NCI-H2227 (cell line): ENCODE measurements around the gene SGCA.

ENCODE experiments used
- DNase-seq: peaks from one replicate; lab custom pipeline; 2025; ENCODE audit not compliant: unreplicated experiment; lab: John Stamatoyannopoulos, UW

SGCA gene

GRCh38 chr17:50165867-50166517, at the start of gene SGCA:
Gene SGCA, plus strand, starts transcription at chr17:50166005. Its CDS starts 36 bp downstream, at chr17:50166041.
- DNase-seq, result no peak

GRCh38 chr17:50117202-50118051, 48.4 kb upstream of the SGCA start:
- DNase-seq, result no peak

DNA sequence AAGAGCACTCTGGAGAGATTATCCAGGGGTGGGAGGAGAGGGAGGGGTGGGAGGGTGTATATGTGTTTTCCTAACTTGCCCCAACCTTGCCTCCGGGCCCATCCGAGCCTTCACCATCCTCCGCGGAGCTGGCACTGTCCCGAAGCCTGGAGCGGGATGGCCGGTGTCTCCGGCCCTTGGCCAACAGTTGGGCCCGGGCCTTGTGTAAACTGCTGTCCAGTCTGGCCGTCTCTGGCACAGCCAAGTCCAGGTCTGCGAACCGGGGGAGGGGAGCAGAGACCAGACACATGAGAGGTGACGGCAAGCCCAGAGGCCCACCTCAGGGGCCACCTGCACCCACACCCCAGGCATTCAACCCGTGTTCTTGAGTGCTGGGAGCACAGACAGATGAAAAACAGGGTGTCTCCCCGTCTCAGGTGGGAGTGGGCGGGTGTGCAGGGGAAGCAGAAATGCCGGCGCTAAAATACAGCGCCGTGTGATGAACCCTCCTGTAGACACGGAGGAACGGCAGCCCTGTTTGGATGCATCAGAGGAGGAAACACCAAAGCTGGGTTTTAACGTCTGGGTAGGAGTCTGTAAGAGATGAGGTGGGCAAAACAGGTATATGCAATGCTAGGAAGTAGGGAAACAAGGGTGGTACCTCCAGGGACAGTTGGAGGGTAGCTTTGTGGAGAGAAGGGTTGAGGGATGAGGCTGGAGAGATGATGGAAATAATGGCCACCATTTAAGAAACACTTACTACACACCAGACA, 47.6 kb upstream of the SGCA start:
- no peak for DNase-seq

GRCh38 chr17:50118828-50119218, 47.0 kb upstream of the SGCA start:
- DNase-seq, result no peak

DNA sequence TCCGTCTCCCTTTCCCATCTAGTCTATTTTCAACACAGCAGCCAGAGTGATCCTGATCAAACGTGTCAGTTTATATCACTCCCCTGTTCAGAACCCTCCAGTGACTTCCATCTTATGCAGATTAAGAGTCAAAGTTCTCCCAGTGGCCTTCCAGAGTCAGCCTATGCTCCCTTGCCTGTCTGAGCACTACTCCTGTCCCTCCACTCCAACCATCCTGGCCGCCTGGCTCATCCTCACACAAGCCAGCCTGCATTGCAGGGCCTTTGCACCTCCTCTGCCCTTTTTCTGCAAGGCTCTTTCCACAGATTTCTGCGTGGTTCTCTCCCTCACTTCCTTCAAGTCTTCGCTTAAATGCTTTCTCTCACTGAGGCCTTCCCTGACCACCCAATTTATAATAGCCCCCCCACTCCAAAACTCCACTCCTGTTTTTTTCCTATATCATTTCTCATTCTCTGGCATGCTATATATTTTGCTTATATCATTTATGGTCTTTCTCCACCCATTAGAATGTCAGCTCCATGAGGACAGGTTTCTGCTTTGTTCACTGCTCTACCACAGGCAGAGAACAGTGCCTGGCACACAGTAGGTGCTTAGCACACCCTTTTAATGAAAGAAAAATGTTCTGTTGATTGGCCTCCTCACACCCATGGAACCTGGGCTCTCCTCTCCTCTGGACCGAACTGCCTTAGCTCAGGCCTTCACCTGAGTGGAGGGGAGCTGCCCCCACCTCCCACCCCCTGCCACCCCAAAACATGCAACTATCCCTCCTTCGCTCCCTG, 45.1 kb upstream of the SGCA start:
- DNase-seq, result no peak

- DNase-seq, result no peak
These were observed 42.9 kb upstream of the SGCA start for GRCh38 chr17:50122945-50123344.

- peak; percentile 36 for DNase-seq
These were observed 42.0 kb upstream of the SGCA start for GRCh38 chr17:50123649-50124349.

DNA sequence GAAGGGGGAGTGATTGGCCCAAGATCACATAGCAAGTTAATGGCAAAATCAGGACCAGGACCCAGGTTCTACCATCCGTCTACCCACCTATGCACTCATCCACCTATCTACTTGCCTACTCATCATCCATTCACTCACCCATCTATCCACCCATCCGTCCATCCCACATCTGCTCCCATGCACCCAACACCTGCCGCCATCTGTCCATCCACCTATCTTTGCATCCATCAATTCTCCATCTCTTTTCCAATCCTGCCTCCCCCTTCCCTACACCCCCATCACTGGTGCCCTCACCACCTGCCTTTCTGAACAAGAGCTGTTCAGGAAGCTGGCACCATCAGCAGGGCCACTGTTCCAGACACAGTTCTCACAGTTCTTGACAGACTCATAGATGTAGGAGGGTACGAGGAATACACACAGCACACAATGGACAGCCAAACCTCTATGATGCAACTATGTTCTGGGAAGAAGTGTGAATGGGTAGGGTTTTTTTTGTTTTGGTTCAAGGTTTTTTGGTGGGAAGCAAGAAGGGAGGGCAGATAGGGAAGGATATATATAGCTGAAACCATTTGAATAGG, 40.3 kb upstream of the SGCA start:
- DNase-seq, result no peak

GRCh38 chr17:50127697-50128361, 38.0 kb upstream of the SGCA start:
- no peak for DNase-seq

- DNase-seq, result peak; percentile 77
These were observed 37.1 kb upstream of the SGCA start for GRCh38 chr17:50128441-50129352.

- no peak for DNase-seq
These were observed 36.5 kb upstream of the SGCA start for GRCh38 chr17:50129353-50129727.

DNA sequence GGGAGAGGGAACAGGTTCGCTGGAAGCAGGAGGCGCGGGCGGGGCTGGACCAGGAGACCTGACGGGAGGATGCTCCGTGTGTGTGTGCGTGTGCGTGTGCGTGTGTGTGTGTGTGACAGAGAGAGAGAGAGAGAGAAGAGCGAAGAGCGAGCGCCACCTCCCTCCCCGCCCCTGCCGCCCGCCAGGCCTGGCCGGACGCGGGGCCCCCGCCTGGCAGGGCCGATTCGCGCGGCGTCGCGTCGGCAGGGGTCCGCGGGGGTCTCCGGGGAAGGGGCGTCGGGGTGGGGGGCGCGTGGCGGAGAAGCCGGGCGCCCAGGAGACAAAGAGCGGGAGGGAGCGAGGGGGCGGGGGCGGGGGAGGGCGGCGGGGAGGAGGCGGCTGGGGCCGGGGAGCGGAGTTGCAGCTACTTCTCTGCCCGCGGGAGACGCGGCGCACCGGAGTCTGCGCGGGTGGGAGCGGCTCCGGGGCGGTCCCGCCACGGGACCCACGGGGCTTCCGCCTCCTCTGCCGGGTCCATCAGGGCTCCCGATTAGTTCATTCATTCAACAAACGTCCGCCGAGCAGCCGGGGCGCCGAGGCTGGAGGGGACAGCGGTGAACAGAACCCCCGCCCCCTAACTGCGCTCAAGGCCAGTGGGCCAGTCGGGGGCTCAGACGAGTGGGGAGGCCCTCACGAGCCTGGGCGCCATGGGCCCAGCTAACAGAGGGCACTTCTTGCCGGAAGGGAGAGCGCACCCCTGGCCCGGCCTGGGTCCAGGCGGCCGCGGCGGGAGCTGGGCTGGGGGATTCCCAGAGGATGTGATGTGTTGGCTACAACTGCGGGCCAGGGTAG, 35.9 kb upstream of the SGCA start, which contains the start of gene SAMD14:
SAMD14 (minus strand) TSS at position 433 of the 831 bp plus-strand sequence. CDS start 5,201 bp downstream, outside the sequence.
- peak; percentile 89 for DNase-seq

DNA sequence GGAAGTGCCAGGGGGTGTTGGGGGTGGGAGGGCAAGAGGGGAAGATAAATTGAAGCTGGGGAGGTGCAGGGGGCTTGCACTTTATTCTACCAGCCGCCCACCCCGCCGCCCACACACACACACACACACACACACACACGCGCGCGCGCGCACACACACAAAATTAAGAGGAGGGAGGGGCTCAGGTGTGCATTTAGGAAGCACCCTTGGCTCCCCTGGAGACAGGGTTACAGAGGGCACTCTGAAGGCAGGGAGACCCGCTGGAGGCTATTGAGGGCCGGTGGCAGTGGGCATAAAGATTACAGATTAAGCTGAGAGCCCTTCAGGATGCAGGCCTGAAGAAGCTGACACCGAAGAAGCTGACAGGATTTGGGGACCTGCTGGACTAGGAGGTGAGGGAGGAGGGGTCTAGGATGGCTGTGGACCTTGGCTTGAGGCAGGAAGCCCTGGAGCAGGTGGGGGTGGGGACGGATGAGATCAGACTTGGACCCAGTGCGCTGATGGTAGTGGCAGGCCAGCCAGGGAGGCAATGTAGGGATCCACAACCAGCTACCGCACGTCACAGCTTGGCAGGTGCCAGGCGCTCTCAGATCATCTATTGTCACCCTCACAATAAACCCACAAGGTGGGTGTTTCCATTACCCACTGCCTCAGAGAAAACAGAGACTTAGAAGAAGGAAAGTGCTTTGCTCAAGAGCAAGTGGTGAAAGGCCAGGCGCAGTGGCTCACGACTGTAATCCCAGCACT, 35.1 kb upstream of the SGCA start:
- no peak for DNase-seq

DNA sequence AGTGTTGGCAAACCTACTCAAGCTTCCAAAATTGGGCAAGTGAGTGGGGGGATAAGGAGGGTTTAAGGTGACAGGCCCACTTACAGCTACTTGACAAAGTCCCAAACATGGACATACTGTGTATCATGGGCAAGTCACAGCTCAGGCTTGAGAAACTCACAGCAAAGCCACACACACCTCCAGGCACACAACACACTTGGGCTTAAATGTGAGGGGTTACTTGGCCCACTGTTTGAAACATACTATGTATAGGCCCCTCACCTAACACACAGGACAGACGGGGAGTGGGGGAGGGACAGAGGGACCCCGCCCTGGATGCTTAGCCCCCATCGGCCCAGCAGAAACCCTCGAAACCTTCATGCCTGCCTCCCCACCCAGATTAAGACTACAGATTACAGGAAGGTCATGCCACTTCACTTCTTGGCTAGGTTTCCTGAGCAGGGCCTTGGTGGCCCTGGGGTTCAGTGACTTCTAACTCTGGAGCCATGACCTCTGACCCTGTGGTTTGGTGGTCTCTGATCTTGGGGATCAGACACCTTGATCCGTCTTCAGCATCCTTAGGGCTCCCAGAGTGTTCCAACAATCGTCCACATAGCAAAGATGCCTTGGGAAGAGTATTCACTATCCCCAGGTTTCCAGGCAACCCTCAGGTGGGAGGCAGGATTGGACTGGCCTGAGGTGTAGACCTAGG, 33.6 kb upstream of the SGCA start:
- DNase-seq, result no peak

GRCh38 chr17:50133028-50133768, 32.6 kb upstream of the SGCA start:
- DNase-seq, result no peak

- DNase-seq, result peak; percentile 36
These were observed 32.1 kb upstream of the SGCA start for GRCh38 chr17:50133769-50134099.
